Amniotic stem cell (primary cell): ENCODE measurements around the gene CTDSPL.
"Not testable (repeated sequence)": the region's sequence is repeated elsewhere in the genome, so short reads cannot be mapped to it uniquely, and the experiment has no call there.

ENCODE experiments used
- DNase-seq: peaks from one replicate; lab custom pipeline; 2025; lab: John Stamatoyannopoulos, UW

Gene CTDSPL

GRCh38 chr3:38019658-38020341, 158.1 kb downstream of the CTDSPL start:
- DNase-seq, result no peak

- no peak for DNase-seq
Observed at GRCh38 chr3:38020342-38020726, 158.7 kb downstream of the CTDSPL start.

- no peak for DNase-seq
Observed at GRCh38 chr3:38021196-38021595, 159.5 kb downstream of the CTDSPL start.

- DNase-seq, result no peak
Observed at GRCh38 chr3:38022301-38022700, 160.6 kb downstream of the CTDSPL start.

GRCh38 chr3:38022896-38023709, 161.4 kb downstream of the CTDSPL start:
- DNase-seq, result no peak

GRCh38 chr3:38026856-38027255, 165.2 kb downstream of the CTDSPL start:
- DNase-seq, result no peak

GRCh38 chr3:38027466-38028465, 166.1 kb downstream of the CTDSPL start:
- DNase-seq, result no peak

- DNase-seq, result no peak
Observed at GRCh38 chr3:38028621-38029361, 167.1 kb downstream of the CTDSPL start.

GRCh38 chr3:38029400-38030125, 167.9 kb downstream of the CTDSPL start, which contains the start of gene PLCD1:
PLCD1 (minus strand) TSS chr3:38029642; CDS start chr3:38029539, 103 bp downstream.
- DNase-seq, result no peak

GRCh38 chr3:38030126-38031021, 168.7 kb downstream of the CTDSPL start:
- DNase-seq, result no peak

- DNase-seq, result no peak
Observed at GRCh38 chr3:38031022-38031994, 169.6 kb downstream of the CTDSPL start.

- DNase-seq, result no peak
Observed at GRCh38 chr3:38032328-38032865, 170.7 kb downstream of the CTDSPL start.

GRCh38 chr3:38033586-38033985, 171.9 kb downstream of the CTDSPL start:
- DNase-seq, result not testable (repeated sequence)
